Caki2 (cell line): ENCODE data around the gene ARHGEF28. TPM values are rescaled to one million over a fixed set of nuclear protein-coding genes. Genes with fewer than 3 reads are reported as not detected.
A peak's percentile ranks its signal among the peaks of the same experiment; 100 is the strongest.

Experiments
- DNase-seq: peaks from one replicate; pipeline ENCODE4 v3.0.0-alpha.2; 2015; ENCODE audit warnings: low read depth
- in situ Hi-C: cut with HindIII; loops from 2 replicates; pipeline ENCODE4 v1.10.0; 2016; ENCODE audit warnings: low sequenced_read_pairs, low pct_unique_long_range_greater_than_20kb, mixed read lengths
- total RNA-seq: library from RNA; depleted of rRNA; stranded (reverse); fragments of >200 nt; shearing (Covaris generic); gene quantifications from 2 replicates; pipeline ENCODE4 v1.2.3, GENCODE V29; 2014; ENCODE audit warnings: low replicate concordance

ARHGEF28 gene
- total RNA-seq, 1 experiment from 2014 or later: 11.2 TPM

- in situ Hi-C loops: no loop called here
- no peak for DNase-seq
Measured at GRCh38 chr5:73791389-73791788, 165.4 kb downstream of the ARHGEF28 start.

- DNase-seq: peak; percentile 51
- in situ Hi-C loops: no loop called here
Measured at GRCh38 chr5:73792687-73793320, 166.8 kb downstream of the ARHGEF28 start.

GRCh38 chr5:73793911-73794310, 167.9 kb downstream of the ARHGEF28 start:
- in situ Hi-C loops: no loop called here
- no peak for DNase-seq

GRCh38 chr5:73796164-73797131, 170.5 kb downstream of the ARHGEF28 start:
- in situ Hi-C loops: no loop called here

GRCh38 chr5:73797132-73797510, 171.1 kb downstream of the ARHGEF28 start:
- no peak for DNase-seq
- in situ Hi-C loops: no loop called here

More at GRCh38 chr5:73796164-73797131, 170.5 kb downstream of the ARHGEF28 start:
- peak; percentile 82 for DNase-seq

GRCh38 chr5:73799401-73799972, 173.5 kb downstream of the ARHGEF28 start:
- in situ Hi-C loops: no loop called here
- DNase-seq: no peak

- in situ Hi-C loops: no loop called here
- no peak for DNase-seq
Measured at GRCh38 chr5:73801686-73802085, 175.7 kb downstream of the ARHGEF28 start.

- in situ Hi-C loops: no loop called here
- no peak for DNase-seq
Measured at GRCh38 chr5:73805449-73805848, 179.5 kb downstream of the ARHGEF28 start.

GRCh38 chr5:73808911-73809310, 182.9 kb downstream of the ARHGEF28 start:
- DNase-seq: no peak

GRCh38 chr5:73810429-73810828, 184.4 kb downstream of the ARHGEF28 start:
- DNase-seq: no peak
- in situ Hi-C loops: no loop called here

More at GRCh38 chr5:73808911-73809310, 182.9 kb downstream of the ARHGEF28 start:
- in situ Hi-C loops: no loop called here

GRCh38 chr5:73812457-73812856, 186.5 kb downstream of the ARHGEF28 start:
- in situ Hi-C loops: no loop called here
- peak; percentile 44 for DNase-seq

- peak; percentile 97 for DNase-seq
- in situ Hi-C loops: no loop called here
Measured at GRCh38 chr5:73812962-73813588, 187.1 kb downstream of the ARHGEF28 start.

GRCh38 chr5:73814233-73814846, 188.3 kb downstream of the ARHGEF28 start:
- in situ Hi-C loops: no loop called here
- peak; percentile 48 for DNase-seq

GRCh38 chr5:73815631-73816030, 189.6 kb downstream of the ARHGEF28 start:
- DNase-seq: peak; percentile 69
- in situ Hi-C loops: no loop called here

- in situ Hi-C loops: no loop called here
- DNase-seq: peak; percentile 48
Measured at GRCh38 chr5:73816656-73817420, 190.8 kb downstream of the ARHGEF28 start.

GRCh38 chr5:73818357-73818756, 192.4 kb downstream of the ARHGEF28 start:
- peak; percentile 48 for DNase-seq
- in situ Hi-C loops: no loop called here

- DNase-seq: peak; percentile 63
- in situ Hi-C loops: no loop called here
Measured at GRCh38 chr5:73820326-73820725, 194.3 kb downstream of the ARHGEF28 start.
